HG02852 (cell line): Measurements from ENCODE around the gene CBY3.
"Not testable (repeated sequence)": the region's sequence is repeated elsewhere in the genome, so short reads cannot be mapped to it uniquely, and the experiment has no call there.

Experiments used
- ATAC-seq: cut with Tn5 transposase; IDR thresholded peaks from one replicate; pipeline ENCODE4 v1.9.1; 2021; ENCODE audit warnings: mild to moderate bottlenecking, moderate library complexity; ENCODE audit not compliant: unreplicated experiment

Gene CBY3

DNA sequence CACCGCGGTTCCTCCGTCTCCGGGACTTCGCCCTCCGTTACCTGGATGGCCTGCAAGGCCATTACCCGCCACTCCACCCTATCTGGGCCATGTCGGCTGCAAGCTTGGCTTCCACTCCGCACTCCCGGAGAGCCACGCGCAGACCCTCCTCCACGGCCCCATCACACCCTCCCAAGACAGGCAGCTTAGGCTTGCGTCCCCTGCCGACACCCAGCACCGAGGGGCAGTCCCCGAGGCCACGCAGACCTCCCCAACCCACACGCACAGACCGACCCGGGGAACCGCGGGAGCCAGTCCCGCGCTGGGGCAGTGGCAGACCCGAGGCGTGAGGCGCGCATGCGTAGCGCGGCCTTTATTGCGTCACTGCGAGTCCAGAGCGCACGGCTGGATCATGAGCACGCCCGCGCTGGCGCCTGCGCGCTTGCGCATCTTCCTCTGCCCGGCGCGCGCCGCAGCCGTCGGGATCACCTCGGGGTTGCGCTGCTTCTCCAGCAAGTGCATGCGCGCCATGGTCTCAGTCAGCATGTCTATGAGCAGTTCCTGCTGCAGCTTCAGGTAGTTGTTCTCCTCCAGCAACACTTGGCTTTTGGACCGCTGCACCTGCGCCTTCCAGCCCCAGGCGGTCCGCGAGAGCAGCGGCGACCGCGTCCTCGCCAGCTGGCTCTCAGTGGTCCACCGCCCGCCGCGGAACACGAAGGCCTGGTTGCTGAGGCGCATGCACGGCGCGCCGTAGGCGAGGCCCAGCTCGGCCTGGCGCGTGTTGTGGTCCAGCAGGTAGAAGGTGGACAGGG, 2.4 kb downstream of the CBY3 start:
- ATAC-seq: peak; percentile 91

DNA sequence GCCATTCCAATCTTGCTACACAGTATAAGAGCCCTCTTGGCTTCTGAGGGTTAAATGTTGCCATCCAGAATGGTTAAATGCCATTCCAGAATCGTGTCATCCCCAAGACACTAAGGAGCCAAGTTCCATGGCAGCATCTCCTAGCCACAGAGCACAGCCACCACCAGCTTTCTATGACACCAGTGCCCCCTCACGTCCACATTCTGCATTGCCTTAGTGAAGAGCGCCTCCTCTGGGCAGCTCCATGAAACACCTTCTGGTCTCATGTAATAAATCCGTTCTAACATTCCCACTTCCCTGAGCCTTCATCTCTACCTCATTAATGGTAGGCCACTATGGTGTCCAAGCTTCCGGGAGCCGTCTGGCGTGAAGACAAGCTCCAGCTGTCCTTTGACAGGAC, 12.4 kb downstream of the CBY3 start:
- ATAC-seq: no peak

DNA sequence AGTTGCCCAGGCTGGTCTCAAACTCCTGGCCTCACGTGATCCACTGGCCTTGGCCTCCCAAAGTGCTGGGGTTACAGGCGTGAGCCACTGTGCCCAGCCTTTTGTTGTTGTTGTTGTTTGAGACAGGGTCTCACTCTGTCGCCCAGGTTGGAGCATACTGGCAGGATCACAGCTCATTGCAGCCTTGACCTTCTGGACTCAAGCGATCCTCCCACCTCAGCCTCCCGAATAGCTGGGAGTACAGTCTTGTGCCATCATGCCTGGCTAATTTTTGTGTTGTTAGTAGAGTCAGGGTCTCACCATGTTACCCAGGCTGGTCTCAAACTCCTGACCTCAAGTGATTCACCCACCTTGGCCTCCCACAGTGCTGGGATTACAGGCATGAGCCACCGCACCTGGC, 19.2 kb downstream of the CBY3 start:
- not testable (repeated sequence) for ATAC-seq

DNA sequence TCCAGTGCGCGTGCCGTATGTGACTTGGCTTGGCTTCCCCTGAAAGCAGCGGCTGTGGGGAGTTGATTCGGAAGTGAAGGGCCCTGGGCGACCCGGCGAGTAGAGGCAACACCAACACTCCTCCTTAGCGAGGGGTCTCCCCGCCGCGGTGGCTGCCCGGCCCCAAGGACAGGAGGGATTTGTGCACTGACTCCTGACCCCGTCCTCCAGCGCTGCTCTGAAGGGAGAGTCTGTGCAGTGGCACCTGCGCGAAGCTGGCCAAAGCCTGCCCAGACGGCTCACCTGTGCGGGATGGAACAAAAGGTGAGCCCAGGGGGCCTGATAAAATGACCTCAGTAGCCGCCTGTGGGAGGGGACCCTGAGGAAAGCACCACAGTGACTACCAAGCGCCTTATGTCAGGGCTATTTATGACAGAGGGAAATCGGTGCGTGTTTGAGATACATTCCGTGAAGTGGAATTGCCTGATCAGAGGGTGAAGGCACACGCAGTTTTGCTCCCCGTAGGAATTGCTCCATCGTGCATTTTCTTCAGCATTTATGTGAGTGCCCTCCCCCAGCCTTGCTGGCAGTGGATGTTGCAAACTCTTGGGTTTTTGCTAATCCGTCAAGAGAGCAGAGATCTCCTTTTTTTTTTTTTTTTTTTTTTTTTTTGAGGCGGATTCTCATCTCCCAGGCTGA, 22.5 kb downstream of the CBY3 start:
- ATAC-seq: peak; percentile 62

DNA sequence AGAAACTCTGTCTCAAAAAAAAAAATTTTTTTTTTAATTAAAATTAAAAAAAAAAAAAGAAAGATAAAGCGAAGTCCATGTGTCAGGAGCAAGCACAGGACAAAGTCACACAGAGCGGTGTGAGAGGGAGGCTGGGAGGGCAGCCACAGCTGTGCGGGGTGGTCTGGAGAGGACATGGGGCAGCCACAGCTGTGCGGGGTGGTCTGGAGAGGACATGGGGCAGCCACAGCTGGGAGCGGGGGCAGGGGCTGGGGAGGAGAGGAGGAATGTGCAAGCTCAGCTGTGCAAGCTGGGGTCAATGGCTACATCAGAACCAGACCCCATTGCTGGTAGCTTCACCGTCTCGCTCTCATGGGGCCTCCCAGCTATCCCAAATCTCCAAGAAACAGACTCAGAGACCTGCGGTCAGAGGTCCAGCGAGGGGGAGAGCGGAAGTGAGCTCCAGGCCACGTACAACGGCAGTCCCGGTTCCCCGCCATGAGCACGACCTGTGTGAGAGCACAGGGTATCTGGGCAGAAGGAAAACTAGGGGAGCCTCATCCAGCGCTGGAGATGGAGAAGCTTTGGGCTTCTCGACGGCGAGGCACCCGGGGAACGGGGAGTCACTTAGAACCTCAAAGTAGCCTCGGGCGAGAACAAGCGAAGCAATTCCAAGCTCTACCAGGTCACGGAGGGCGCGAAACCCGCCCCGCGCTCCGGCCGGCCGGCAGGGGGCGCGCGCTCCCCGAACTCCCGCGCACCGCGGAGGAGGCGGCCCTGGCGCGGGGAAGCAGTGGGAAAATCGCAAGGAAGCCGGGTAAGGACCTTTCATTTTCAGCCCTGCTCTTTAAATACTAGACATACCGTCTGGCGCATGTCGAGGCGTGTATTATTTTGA, 23.3 kb downstream of the CBY3 start:
- peak; percentile 90 for ATAC-seq

DNA sequence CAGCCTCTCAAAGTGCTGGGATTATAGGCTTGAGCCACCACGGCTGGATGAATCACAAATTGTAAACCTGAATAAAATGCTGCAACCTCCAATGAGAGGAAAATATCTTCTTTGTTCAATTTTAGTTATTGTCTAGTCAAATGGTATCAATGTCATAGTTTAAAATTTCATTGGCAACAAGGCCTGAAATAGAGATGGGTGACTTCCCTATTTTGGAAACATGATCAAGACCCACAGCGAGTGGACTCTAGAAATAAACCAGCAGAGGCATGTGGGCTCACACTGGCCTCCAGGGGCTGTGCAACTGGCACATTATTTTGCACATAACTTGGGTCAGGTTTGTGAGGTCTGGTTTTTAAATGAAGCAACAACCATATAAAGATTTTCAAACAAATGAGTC, 27.7 kb downstream of the CBY3 start:
- not testable (repeated sequence) for ATAC-seq

DNA sequence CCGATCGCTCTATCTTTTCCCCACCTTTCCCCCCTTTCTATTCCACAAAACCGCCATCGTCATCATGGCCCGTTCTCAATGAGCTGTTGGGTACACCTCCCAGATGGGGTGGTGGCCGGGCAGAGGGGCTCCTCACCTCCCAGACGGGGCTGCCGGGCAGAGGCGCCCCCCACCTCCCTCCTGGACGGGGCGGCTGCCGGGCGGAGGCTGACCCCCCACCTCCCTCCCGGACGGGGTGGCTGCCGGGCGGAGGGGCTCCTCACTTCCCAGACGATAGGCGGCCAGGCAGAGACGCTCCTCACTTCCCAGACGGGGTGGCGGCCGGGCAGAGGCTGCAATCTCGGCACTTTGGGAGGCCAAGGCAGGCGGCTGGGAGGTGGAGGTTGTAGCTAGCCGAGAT, 30.6 kb downstream of the CBY3 start:
- not testable (repeated sequence) for ATAC-seq

DNA sequence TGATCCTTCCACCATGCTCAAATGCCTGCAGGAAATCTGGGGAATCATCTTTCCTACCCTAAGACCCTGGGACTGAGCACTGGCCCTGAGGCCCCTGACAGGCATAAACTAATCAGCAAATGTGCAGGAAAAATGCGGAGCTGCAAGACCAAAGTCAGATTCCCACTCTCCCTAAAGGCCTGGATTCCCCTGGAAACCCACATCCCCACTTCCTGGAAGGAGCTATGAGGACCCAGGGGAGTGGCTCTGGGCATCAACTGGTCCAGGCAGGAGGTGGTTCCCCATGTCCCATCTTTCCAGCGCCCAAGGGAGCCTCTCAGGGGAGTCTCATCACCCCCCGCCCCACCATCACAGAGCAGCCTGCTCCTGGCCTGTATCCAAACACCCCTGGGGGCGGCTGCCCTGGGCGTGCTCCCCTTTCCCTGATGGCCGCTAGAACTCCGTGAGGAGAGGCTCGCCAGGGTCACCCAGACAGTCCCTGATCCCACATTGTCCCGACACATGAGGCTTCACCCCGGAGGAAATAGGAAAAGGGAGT, 31.6 kb downstream of the CBY3 start:
- ATAC-seq: not testable (repeated sequence)

DNA sequence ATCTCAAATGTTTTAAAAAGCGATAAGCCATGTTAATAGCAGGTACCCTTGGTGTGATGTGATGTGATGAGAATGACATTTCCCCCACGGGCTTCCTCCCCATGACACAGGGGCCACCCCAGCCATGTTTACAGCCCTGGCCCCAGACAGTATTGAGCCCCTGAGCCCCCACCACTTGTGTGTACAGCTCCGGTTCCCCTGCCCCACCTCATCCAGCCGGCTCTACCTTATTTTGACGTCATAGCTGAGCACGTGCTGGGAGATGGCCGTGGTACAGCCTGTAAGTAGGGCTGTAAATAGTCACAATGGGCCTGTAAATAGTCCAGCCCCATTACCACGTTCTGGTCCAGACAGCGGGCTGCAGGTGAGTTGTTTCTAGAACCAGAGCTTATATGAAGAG, 32.4 kb downstream of the CBY3 start:
- ATAC-seq: no peak

DNA sequence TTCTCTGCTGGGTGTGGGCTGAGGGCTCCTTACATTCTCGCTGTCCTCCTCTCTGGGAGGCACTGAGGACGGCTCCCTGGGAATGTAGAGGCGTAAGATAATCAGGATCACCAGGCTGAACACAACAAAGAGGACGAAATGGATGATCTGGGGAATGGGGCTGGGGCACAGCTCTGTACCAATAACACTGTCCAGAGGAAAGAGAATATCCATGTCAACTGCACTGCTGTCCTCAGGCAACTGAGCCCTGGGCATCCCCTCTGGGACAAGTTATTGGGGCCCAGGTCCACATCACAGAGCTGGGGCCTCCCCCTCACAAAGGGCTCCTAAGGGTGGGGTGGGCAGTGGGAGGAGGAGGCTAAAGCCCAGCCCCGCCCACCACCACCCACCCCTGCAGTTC, 36.1 kb downstream of the CBY3 start:
- not testable (repeated sequence) for ATAC-seq

DNA sequence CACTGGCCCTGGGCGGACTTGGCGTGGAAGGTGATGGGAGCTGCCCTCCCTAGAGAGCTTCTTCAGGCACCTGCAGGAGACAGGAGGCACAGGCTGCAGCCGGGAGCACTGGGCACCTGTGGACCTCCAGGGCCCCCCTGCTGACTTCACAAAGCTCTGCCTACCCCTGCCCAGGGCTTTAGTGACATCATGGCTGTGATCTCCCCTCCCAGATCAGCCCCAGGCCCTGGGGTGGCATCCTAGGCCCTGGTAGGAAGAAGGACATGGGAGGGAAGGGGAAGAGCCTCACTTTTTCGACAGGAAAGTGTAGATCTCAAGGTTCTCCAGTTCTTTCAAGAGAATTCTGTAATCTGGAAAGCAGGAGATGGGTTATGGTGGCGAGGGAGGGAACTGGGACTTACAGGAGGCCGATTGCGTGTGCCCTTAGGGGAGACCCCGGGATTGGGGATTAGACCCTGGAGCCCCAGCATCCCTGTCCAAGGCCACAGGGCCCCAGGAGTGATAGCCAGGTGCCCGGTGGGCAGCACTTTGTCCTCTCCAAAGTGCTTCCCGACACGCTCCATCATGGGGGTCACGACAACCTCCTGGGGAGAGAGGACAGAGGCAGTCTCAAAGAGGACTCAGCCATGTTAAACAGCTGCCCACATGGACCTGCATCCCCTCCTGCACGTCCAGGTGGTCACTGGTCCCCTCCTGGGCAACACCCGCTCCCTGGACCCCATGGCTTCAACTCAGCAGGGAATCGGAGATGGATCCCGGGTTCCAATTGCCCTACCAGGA, 37.5 kb downstream of the CBY3 start:
- ATAC-seq: not testable (repeated sequence)

DNA sequence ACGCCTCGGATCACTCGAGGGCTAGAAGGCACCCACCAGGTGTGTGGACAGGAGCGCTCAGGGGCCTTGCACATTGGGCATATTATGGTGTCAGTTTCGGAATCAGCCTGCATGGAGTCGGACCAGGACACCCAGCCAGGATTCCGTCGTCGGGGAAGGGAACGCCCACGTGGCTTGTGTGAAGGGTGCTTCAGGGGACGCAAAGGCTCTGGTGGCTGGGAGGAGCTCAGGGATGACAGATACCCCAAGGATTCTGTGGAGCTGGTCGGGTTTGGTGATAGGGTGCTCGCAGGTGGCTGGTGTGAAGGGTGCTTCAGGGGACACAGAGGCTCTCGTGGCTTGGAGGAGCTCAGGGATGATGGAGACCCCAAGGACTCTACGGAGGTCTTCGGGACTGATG, 38.2 kb downstream of the CBY3 start:
- ATAC-seq: not testable (repeated sequence)

DNA sequence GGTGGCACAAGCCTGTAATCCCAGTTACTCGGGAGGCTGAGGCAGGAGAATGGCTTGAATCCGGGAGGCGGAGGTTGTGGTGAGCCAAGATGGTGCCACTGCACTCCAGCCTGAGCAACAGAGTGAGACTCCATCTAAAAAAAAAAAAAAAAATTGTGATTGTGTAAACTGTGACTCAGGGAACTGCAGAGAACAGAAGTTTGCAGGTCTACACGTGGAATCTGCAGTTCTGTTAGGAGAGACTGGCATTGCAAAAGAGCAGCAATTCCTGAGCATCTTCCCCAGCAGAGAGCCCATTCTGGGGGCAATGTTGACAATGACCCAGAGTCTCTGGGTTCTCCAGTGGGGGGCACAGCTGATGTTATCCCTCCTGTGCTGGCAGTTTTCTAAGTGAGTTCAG, 39.1 kb downstream of the CBY3 start:
- not testable (repeated sequence) for ATAC-seq

DNA sequence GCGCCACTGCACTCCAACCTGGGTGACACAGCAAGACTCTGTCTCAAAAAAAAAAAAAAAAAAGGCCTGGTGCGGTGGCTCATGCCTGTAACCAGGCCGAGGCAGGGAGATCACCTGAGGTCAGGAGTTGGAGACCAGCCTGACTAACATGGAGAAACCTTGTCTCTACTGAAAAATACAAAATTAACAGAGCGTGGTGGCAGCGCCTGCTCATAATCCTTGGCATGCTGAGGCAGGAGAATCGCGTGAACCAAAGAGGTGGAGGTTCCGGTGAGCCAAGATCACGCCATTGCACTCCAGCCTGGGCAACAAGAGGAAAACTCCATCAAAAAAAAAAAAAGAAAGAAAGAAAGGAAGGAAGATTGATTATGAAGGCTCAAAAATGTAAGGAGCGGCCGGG, 41.5 kb downstream of the CBY3 start:
- not testable (repeated sequence) for ATAC-seq

DNA sequence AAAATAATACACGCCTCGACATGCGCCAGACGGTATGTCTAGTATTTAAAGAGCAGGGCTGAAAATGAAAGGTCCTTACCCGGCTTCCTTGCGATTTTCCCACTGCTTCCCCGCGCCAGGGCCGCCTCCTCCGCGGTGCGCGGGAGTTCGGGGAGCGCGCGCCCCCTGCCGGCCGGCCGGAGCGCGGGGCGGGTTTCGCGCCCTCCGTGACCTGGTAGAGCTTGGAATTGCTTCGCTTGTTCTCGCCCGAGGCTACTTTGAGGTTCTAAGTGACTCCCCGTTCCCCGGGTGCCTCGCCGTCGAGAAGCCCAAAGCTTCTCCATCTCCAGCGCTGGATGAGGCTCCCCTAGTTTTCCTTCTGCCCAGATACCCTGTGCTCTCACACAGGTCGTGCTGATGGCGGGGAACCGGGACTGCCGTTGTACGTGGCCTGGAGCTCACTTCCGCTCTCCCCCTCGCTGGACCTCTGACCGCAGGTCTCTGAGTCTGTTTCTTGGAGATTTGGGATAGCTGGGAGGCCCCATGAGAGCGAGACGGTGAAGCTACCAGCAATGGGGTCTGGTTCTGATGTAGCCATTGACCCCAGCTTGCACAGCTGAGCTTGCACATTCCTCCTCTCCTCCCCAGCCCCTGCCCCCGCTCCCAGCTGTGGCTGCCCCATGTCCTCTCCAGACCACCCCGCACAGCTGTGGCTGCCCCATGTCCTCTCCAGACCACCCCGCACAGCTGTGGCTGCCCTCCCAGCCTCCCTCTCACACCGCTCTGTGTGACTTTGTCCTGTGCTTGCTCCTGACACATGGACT, 46.3 kb downstream of the CBY3 start:
- ATAC-seq: peak; percentile 89

DNA sequence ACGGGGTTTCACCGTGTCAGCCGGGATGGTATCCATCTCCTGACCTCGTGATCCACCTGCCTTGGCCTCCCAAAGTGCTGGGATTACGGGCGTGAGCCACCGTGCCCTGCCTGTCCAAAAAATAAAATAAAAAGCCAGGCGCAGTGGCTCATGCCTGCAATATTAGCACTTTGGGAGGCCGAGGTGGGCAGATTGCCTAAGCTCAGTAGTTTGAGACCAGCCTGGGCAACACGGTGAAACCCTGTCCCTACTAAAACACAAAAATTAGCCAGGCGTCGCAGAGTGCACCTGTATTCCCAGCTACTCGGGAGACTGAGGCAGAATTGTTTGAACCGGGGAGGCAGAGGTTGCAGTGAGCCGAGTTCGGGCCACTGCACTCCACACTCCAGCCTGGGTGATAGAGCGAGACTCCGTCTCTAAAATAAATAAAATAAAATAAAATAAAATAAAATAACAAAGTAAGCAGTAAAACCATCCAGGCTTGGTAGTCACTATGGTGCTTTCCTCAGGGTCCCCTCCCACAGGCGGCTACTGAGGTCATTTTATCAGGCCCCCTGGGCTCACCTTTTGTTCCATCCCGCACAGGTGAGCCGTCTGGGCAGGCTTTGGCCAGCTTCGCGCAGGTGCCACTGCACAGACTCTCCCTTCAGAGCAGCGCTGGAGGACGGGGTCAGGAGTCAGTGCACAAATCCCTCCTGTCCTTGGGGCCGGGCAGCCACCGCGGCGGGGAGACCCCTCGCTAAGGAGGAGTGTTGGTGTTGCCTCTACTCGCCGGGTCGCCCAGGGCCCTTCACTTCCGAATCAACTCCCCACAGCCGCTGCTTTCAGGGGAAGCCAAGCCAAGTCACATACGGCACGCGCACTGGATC, 47.1 kb downstream of the CBY3 start:
- ATAC-seq: peak; percentile 52
